ENCODE data around the gene SNX13.
"Not testable (repeated sequence)": the region's sequence is repeated elsewhere in the genome, so short reads cannot be mapped to it uniquely, and the experiment has no call there.

The SNX13 gene

DNA sequence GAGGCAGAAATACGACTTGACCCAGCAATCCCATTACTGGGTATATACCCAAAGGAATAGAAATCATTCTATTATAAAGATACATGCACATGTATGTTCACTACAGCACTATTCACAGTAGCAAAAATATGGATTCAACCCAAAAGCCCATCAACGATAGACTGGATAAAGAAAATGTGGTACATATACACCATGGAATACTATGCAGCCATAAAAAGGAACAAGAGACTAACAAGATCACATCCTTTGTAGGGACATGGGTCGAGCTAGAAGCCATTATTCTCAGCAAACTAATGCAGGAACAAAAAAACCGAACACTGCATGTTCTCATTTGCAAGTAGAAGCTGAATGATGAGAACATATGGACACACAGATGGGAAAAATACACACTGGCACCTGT, 31.0 kb downstream of the SNX13 start:
- not testable (repeated sequence) for DNase-seq

DNA sequence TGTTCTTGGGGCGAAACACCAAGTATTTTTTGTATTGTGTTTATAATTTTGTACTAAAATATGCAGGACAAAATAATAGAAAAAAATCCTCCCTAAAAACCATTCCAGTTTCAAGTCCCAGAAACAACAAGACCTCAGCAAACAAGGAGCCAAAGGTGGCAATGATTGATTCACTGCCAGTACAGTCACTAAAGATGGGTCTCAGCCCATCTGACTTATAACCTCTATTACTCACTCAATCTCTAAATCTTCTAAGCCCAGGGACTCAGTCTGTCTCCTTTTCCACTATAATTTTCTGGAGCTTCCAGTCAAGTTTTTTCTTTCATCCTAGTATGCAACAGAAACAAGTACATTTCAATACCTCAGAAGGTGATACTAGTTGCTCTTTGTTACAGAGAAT, 33.3 kb downstream of the SNX13 start:
- no peak for DNase-seq

DNA sequence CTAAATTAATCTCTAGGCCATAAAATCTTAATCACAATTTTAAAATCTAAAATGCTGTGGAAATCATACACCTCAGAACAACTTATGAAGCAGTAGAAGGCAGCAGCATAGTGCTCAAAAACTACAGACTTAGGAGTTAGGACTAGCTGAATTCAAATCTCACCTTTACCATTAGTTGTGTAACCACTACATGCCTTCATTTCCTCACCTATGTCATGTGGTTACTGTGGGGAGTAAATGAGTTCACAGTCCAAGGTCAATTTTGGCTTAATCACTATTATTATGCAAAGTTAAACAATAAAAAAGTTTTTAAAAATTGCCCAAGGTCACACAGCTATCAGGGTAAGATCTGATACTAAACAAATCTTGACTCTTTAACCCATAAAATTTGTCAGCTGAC, 37.0 kb downstream of the SNX13 start:
- no peak for DNase-seq

DNA sequence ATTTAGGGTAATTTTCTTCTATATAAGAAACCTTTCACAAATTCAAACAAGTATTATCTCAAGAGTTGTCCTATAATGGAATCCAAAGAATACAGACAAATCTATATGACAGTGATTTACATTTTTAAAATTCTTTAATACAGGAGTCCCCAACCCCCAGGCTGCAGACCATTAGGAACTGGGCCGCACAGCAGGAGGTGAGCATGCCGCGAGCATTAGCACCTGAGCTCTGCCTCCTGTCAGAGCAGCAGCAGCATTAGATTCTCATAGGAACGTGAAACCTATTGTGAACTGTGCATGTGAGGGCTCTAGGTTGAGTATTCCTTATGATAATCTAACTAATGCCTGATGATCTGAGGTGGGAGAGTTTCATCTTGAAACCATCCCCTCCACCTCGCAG, 37.7 kb downstream of the SNX13 start:
- DNase-seq = no peak

DNA sequence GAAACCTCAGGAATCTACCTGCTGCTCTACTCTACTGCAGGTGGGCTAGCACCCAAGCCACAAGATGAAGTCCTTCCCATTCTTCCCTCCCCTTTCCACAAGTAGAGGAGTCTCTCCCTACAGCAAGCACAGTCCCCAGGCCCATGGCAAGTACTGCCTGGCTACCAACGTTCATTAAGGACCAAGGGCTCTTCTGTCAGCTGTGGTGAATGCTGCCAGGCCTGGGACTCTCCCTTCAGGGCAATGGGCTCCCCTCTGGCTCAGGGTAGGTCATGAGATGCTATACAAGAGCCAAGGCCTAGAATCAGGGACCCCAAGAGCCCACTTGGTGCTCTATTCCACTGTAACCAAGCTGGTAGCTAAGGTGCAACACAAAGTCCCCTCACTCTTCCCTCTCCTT, 39.8 kb downstream of the SNX13 start:
- DNase-seq = no peak

DNA sequence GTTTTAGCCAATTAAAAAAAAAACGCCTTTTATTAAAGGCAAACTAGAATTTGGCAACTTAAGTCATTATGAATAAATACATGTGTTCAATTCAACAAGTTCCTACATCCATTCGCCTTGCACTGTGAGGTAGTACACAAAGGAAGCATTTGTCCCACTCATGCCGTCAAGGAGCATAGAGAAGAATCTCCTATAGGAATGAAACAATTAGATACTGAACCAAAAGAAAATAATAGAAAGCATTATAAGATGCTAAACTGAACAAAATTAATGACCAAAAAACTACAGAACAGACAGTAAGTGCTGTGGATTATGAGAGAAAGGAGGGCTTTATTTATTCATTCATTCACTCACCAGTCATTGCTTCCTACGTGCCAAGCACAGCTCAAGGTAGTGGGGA, 42.2 kb downstream of the SNX13 start:
- no peak for DNase-seq

DNA sequence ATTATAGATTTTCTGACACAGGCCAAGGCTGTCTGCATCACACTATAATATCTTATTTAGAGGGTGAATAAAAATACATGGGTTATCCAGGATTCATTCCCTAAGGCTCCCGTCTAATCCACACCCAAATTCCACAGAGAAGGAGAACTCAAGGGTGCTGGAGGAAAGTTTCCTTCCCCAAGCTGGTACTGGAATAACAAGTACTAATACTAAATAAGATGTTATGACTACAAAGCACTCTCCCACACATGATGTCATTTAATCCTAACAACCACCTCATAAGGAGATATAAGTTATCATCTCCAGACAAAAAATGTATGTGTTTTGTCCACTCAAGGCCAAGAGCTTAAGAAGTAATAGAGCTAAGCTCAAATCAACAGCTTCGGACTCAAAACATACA, 53.0 kb downstream of the SNX13 start:
- no peak for DNase-seq

DNA sequence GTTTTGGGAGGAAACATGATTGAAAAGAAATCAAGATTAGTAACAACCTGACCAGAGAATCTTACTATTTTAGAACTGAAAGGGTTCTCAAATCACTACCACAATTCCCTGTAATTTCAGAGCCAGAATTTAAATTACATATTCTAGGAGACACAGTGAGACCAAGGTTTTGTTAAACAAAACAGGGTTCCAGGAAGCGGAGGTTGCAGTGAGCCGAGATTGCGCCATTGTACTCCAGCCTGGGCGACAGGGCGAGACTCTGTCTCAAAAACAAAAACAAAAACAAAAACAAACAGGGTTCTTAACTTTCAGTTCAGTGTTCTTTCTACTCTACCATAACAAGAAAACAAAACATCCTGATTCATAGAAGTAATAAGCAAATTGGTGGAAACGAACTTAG, 57.6 kb downstream of the SNX13 start:
- DNase-seq = no peak

DNA sequence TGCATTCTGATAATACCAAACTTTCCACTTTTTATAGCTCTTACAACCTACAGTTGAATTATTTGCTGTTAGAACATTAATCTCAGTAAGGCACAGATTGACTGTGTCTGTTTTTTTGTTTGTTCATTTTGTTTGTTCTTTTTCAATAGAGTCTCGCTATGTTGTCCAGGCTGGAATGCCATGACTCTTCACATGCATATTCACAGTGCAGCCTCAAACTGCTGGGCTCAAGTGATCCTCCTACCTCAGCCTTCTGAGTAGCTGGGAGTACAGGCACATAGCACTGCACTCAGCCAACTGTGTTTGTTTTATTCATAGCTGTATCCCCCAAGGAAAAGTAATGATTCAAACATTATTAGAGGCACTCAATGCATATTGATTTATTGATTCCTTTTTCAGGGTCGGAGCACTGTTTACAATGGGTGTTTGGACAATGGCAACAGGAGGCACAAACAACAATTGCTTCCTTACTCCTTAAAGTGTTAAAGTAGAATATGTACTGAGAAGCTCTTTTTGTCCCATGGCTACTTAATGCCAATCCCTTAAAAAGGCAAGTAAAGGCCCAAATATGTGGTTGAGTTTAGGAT, 61.1 kb downstream of the SNX13 start:
- no peak for DNase-seq

DNA sequence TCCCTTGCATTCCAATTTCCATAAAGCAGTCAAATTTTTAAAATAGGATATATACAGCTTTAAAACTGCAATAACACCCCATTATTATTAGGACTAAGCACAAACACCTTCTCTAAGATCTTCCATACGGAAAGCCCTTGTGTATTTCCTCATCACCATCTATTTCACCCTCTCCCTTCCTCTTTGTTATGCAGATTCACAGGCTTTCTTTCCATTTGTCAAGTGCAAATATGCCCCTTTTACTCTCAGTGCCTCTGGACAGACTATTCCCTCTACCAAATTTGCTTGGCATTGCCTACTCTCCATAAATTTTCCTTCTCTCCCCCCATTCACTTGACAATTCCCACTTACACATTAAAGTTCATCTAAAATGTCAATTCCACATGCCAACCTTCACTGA, 61.7 kb downstream of the SNX13 start:
- no peak for DNase-seq

DNA sequence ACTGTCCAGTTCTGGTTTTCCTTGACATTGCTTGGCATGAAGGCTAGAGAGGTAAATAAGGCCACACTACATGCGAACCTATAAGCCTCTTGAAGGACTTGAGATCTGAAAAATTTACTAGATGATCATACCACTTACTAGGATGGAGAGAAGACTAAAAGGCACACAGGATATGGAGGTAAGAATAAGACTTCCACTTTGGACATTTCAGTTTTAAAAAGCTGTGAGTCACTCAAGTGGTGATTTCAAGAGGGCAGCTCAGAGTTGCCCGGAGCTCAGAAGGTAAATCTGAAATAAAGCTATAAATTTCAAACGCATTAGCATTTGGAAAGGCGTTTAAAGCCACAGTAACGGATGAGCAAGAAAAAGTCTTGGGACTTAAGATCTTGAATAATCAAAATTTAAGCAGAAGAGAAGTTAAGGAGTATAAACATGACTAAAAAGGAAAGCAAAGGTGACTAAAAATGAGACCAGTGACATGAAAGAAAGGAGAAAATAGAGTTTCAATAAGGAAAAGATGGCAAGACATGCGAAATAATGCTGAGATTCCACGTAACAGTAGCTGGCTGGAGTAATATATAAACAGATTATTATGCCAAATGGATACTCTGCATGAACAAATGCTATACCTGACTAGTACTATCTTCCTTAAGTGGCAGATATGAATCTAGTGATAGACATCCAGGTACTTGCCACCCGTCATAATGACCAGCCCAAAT, 68.3 kb downstream of the SNX13 start:
- no peak for DNase-seq

DNA sequence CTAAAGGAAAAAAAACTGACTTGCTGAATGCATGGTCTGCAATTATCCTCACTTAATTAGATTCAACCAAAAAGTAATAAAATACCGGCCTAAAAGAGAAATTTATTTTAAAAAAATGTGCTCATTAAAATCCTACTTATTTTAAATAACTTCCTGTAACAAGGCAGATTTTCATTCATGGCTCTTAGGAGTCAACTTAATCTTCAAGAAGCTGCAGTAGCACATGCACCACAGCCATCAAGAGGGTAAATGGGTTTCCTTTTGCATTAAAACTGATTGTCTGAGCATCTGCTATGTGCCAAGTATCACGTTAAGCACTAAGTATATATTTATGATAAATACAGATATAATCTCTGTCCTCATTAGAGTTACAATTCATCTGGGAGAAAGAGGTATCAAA, 69.9 kb downstream of the SNX13 start:
- no peak for DNase-seq

DNA sequence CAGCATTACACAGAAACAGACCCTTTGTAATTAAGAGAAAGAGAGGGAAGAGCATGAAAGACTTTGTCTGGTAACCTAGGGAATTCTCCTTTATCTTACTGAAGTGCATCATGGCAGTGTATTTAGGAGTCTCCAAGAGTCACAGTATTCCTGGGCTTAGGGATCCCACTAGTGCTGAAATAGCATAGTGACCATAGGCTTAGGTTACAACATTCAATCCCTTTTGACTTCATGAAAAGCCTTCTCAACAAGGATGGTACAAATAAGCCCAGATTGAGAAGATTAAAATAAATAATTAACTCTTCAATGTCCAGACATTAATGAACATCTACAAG, 76.5 kb downstream of the SNX13 start:
- no peak for DNase-seq

DNA sequence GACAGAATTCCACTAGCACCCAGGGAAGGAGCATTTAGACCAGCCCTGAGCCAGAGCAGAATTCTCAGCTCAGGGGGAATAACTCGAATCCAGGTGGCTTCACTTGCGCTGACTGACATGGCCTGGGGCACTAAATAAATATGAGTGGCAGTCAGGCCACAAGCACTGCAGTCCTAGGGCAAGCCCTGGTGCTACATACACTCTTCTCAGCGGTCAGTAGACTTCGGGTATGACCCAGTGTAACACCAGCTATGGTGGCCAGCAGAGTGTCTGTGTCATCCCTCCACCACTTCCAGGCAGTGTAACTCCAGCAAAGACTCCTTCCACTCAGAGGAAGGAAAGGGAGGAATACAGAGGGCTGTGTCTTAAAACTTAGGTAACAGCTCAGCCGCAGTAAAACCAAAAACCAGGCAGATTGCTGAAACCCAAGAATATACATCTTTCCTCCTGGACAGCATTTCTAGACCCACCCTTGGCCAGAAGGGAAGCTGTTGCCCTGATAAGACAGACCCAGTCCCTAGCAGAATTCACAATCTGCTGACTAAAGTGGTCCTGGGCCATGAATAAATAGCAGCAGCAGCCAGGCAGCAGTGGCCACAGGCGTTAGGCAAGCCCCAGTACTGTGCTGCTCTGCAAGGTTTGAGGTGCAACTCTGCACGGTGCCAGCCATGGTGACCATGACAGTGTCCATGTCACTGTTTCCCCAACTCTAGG, 77.0 kb downstream of the SNX13 start:
- no peak for DNase-seq

DNA sequence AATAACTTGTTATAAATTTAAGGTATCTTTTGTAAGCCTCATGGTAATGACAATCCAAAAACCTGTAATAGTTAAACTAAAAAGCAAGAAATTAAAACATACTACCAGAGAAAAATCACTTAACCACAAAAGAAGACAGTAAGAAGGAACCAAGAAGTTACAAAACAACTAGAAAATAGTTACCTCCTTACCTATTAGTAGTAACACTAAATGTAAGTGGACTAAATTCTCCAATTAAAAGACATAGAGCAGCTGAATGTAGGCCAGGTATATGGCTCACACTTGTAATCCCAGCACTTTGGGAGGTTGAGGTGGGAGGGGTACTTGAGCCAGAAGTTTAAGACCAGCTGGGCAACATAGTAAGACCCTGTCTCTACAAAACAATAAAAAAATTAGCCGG, 84.0 kb downstream of the SNX13 start:
- no peak for DNase-seq

DNA sequence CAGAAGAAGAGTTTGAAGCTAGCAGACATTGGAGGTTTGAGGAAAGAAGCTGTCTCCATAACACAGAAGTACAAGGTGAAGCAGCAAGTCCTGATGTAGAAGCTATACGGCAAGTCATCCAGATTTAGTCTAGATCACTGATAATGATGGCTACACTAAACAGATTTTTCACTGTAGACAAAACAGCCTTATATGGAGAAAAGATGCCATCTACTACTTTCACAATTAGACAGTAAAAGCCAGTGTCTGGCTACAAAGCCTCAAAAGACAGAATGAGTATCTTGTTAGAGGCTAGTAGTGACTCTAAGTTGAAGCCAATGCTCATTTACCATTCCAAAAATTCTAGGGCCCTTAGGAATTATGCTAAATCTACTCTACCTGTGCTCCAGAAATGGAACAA, 85.1 kb downstream of the SNX13 start:
- DNase-seq = no peak

DNA sequence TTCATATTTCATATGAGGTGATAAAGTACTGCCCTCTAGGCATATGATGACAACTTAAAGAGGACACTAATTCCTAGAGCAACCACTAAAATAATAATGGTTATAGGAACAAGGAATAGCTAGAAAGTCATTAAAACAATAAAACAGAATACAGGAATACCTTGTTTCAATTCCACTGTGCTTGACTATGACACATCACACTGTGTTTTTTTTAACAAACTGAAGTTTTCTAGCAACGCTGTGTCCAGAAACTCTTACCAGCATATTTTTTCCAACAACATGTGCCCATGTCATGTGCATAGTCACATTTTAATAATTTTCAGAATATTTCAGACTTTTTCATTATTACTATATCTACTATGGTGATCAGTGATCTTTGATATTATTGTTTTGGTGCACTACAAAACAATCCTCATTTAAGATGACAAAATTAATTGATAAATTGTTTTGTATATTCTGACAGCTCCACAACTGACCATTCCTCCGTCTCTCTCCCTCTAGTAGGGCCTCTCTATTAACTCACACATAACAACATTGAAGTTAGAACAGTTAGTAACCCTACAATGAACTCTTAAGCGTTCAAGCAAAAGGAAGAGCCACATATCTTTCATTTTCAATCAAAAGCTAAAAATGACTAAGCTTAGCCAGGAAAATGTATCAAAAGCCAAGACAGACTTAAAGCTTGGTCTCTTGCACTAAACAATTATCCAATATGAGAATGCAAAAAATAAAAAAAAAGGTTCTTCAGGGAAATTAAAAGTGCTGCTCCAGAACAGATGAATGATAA, 85.8 kb downstream of the SNX13 start:
- no peak for DNase-seq

DNA sequence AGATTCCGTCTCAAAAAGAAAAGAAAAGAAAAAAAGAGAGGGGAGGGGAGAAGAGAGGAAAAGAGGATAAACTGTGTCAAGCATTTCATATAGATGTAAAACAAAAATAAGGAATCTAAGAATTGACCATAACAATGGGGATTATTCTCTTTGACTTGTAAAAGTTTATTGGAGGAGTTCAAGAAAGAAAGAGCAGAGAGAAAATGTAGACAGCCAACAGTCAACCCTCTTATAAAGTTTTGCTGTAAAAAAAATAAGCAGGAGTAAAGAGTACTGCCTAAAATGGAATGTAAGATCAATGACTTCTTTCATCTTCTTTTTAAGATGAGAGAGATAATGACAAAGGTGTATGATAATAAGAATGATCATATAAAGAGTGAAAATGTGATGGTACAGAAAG, 87.9 kb downstream of the SNX13 start:
- DNase-seq = no peak

DNA sequence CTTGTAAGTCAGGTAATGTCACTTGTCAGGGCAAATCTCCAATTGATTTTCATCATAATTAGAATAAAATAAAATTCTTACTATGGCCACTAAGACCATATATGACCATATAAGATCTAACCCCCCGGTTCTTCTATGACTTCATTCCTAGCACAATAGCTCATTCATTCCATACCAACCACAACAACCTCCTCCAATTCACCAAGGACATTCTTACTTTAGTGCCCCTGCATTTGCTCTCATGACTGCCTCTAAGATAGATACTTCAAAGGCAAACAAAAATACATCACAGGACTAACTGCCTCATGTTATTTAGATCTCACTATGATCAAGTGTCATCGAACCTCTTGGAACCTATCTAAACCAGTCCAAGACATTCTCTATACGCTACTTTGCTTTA, 90.8 kb downstream of the SNX13 start:
- DNase-seq = no peak

DNA sequence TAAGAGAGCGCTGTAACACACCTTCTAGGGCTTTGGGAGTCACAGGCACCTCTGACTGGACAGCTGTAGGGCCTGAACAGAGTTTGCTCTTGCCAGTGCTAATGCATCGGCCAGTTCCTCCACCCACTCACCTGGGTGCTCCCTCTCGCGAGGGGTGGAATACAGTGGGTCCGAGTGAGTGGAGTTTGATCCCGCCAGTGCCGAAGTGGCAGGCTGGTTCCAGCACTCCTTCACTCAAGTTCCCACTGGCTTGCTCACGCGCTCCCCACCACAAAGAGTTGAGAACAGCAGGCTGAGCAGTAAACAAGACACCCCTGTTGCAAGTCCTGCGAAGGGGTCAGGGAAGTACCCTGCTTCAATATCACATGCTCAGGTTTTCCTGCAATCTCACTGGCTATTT, 91.8 kb downstream of the SNX13 start:
- no peak for DNase-seq

DNA sequence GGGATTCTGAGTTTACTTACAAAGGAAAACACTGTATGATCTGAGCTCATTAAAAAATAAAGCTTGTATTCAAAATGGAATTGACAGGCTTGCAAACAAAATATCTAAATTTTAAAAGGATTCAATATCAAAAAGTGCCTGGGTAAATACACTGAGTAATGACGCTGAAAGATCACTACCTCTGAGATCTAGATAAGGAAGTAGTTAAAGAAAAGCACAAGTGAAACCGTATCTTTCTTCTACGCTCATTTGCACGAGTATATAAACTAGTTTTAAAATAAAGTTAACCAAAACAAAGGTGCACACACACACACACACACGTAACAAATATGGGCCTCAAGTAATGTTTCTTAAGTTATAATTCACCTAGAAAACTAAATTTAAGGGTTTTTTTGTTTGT, 93.4 kb downstream of the SNX13 start:
- DNase-seq = no peak

DNA sequence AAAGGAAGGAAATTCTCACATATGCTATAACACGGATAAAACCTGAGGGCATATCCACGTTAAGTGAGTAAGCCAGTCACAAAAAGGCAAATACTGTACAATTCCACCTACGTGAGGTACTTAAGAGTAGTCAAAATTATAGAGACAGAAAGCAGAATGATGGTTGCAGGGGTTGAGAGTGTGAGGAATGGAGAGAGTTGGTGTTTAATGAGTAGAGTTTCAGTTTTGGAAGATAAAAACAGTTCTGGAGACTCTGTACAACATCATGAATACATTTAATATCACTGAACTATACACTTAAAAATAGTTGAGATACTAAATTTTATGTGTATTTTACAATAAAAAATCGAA, 95.1 kb downstream of the SNX13 start:
- no peak for DNase-seq

DNA sequence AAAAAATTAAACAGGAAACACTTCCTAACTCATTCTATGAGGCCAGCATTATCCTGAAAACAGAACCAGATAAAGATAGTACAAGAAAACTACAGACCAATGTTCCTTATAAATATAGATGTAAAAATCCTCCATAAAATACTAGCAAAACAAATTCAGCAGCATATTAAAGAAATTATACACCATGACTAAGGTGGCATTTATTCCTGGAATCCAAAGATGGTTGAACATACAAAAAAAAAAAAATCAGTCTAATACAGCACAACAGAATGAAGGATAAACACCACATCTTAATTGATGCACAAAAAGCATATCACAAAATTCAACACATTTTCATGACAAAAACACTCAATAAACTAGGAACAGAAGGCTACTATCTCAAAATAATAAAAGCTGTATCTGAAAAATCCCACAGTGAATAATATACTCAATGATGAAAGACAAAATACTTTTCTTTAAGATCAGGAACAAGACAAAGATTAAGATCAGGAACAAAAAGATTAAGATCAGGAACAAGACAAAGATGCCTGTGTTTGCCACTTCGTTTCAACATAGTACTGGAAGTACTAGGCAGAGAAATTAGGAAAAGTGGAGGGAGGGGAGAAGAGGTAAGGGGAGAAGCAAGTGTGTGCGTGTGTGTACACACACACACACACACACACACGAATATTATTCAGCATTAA, 95.6 kb downstream of the SNX13 start:
- DNase-seq = no peak

Data from right forelimb (tissue), 1 donor.